Gastrocnemius medialis (tissue), 4 donors: ENCODE results near the gene DPP4.

Source experiments
- POLR2A ChIP-seq, 2 donors: fragments of 450-650 bp; IDR thresholded peaks; one replicate each; pipeline ENCODE4 v1.6.1; 2017; ENCODE audit warnings: antibody characterized with exemption in 2 of 2, mild to moderate bottlenecking in 2 of 2, moderate library complexity in 2 of 2
- TF ChIP-seq, protein P1 (sequence below), 5 experiments: fragments of 450-650 bp in 3 of 5; fragments of 200-600 bp in 2 of 5; sonication (generic) in 2 of 5; IDR thresholded peaks in 4 of 5; conservative IDR thresholded peaks in 1 of 5; 1 replicate in 4 of 5; 2 replicates in 1 of 5; pipeline ENCODE4 v1.5.1; 2016 to 2019; ENCODE audit warnings: antibody characterized with exemption in 5 of 5, mild to moderate bottlenecking in 3 of 5, moderate library complexity in 3 of 5

DNA sequence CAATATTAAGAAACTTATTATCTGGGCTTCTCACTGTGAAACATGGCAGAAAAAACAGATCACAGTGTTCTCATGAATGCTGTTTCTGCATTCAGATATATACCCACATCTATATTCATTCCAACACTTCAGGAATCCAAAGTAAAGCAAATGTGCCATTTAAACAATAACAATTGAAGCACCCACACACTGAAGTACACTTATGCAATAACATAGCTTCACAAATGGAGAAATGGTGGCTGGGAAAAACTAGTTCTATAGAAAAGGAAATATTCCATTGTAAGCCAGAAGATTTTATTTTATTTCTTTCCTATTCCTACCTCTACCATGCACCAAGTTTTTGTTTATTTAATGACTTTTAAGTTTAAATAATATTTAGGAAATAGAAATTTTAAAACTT is 111.9 kb downstream of the DPP4 start:
- no peak for TF ChIP-seq POLR2A (IDR thresholded peaks at IDR 0.05)
- TF ChIP-seq, protein P1, sequence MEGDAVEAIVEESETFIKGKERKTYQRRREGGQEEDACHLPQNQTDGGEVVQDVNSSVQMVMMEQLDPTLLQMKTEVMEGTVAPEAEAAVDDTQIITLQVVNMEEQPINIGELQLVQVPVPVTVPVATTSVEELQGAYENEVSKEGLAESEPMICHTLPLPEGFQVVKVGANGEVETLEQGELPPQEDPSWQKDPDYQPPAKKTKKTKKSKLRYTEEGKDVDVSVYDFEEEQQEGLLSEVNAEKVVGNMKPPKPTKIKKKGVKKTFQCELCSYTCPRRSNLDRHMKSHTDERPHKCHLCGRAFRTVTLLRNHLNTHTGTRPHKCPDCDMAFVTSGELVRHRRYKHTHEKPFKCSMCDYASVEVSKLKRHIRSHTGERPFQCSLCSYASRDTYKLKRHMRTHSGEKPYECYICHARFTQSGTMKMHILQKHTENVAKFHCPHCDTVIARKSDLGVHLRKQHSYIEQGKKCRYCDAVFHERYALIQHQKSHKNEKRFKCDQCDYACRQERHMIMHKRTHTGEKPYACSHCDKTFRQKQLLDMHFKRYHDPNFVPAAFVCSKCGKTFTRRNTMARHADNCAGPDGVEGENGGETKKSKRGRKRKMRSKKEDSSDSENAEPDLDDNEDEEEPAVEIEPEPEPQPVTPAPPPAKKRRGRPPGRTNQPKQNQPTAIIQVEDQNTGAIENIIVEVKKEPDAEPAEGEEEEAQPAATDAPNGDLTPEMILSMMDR (IDR thresholded peaks at IDR 0.05 in 4 of 5, conservative IDR thresholded peaks at IDR 0.05 in 1 of 5): no peak
